Measurements from ENCODE around the gene ARHGAP31. TPM values are rescaled to one million over a fixed set of nuclear protein-coding genes. Genes with fewer than 3 reads are reported as not detected.

Gene ARHGAP31
- total and polyA plus RNA-seq, 2 of the 8 experiments (the other 6 are each of a cell fraction or from before 2014, with no cell fraction given): 1.1 to 7.6 TPM

DNA sequence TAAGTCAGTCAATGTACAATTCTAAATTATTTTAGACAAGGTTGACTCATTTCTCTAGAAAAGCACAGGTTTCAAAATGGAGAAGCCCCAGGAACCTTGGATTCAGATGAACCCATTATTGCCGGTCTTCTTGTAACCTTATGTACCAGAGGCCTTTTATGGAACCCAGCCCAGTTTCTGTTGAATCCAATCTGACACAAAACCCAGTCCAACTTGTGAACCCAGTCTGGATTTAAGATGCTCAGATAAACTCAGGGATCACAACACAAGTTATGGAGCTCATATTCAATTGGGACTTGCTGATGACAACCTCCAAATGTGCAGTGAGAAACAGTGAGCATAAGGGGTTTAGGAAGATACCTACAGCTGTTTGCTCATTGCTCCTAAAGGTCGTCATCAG is 37.1 kb upstream of the ARHGAP31 start:
- Histone ChIP-seq H3K79me2 (ENCODE audit: control insufficient read depth in 1 of 2, insufficient read depth in 2 of 2, low read length in 2 of 2) (no peaks in the 10 kb centered on the region), H4K5ac (ENCODE audit: insufficient read length, low read depth, low read length) (peak overlapping the region; percentile 79), H3K56ac (replicated peaks; ENCODE audit: insufficient read length, low read depth, low read length) (no peak overlapping the region), H3K27ac (ENCODE audit: low read depth, low read length) (no peak overlapping the region), H3K36me3 (ENCODE audit: control insufficient read depth in 2 of 4, insufficient read depth in 4 of 4, low read length in 3 of 4) (no peaks in the 10 kb centered on the region; a peak in 1 of 8 replicates), H3K23me2 (ENCODE audit: low read depth, low read length) (no peaks in the 10 kb centered on the region), H4K20me1 (replicated peaks in 1 of 2; ENCODE audit: control insufficient read depth in 1 of 2, insufficient read depth in 2 of 2, low read length in 2 of 2) (no peaks in the 10 kb centered on the region), H2BK12ac (ENCODE audit: low read depth, low read length) (peak overlapping the region; percentile 3; the same call in 1 of the 2 replicates), H2BK20ac (ENCODE audit: low read length) (peak overlapping the region; percentile 1; the same call in 1 of the 2 replicates), H3K23ac (ENCODE audit: insufficient read length) (no peak overlapping the region), H2BK120ac (replicated peaks; ENCODE audit: low read depth, low read length) (peak overlapping the region; percentile 0), H4K8ac (ENCODE audit: extremely low read depth, insufficient read depth, low read length) (no peak overlapping the region), H4K91ac (replicated peaks; ENCODE audit: insufficient read length, low read length) (peak overlapping the region; percentile 1), H3K4me1 (replicated peaks in 1 of 4; ENCODE audit: control insufficient read depth in 3 of 4, insufficient read depth in 4 of 4, low read length in 3 of 4) (peaks cover 0 to 8% (median 7%) of the 10 kb centered on the region in 4 experiments; a peak in 3 of 7 replicates), H3K9ac (replicated peaks in 1 of 4; ENCODE audit: extremely low read depth in 1 of 4, low read depth in 3 of 4, low read length in 3 of 4) (no peak overlapping the region), H3K4ac (replicated peaks; ENCODE audit: insufficient read length, low read depth, low read length) (peak overlapping the region; percentile 4), H3K4me2 (ENCODE audit: insufficient read depth in 1 of 2, low read depth in 2 of 2, low read length in 2 of 2) (no peak overlapping the region), H2BK5ac (ENCODE audit: low read depth, low read length) (peak overlapping the region; percentile 27; the same call in 1 of the 2 replicates), H3K4me3 (ENCODE audit: extremely low read depth in 1 of 4, insufficient read depth in 2 of 4, low read depth in 3 of 4, low read length in 4 of 4) (no peak overlapping the region), H3K27me3 (replicated peaks in 1 of 4; ENCODE audit: control insufficient read depth in 3 of 4, extremely low read depth in 1 of 4, insufficient read depth in 3 of 4, low read length in 3 of 4) (no peaks in the 10 kb centered on the region; a peak in 2 of 7 replicates), H3K79me1 (ENCODE audit: low read depth, low read length) (no peaks in the 10 kb centered on the region), H2BK15ac (ENCODE audit: low read length) (no peak overlapping the region), H3K14ac (ENCODE audit: insufficient read length) (no peak overlapping the region), H3K9me3 (ENCODE audit: insufficient read depth in 2 of 2, low read depth in 1 of 2, low read length in 1 of 2) (no peaks in the 10 kb centered on the region), H2AFZ (ENCODE audit: low read length) (0 out of 2 replicates have a peak overlapping the region, but pooled peaks have one; percentile 51), H3K18ac (ENCODE audit: extremely low read depth, low read length) (peak overlapping the region; percentile 17), H2AK5ac (ENCODE audit: low read depth, low read length) (no peak overlapping the region)
- ChIA-PET CTCF (ENCODE audit: partially characterized antibody) (interaction anchor here (0.8 to 1.5 kb wide), 3 partner anchors 17 to 27 kb away, joined by 3 to 4 read pairs (median 3); no protein-coding TSS in a partner anchor), POLR2A (ENCODE audit: partially characterized antibody) (no interaction called here)
- WGBS, 2 experiments (ENCODE audit: extremely low coverage in 1 of 2, insufficient coverage in 1 of 2, insufficient read length in 1 of 2, insufficient replicate concordance in 2 of 2, low coverage in 1 of 2, low lambda C conversion rate in 2 of 2, missing lambda C conversion rate in 1 of 2): 83% methylated on average over 2 of the region's 2 CpGs; no CpG with 5 or more reads in 1 of the 2 experiments
- DNase-seq (ENCODE audit: low read depth in 1 of 2, low spot score in 2 of 2): no peak
- FAIRE-seq: no peak
- TF ChIP-seq BRCA1 (IDR thresholded peaks at IDR 0.05; ENCODE audit: low read depth, low read length): no peak

Data from H1 (cell line).